Neural cell (in vitro differentiated cells): ENCODE data around the gene CISH.

ENCODE experiments used
- POLR2AphosphoS5 ChIP-seq: IDR thresholded peaks from 2 replicates; pipeline ENCODE4 v1.6.1; 2012
- TAF1 ChIP-seq: IDR thresholded peaks from 2 replicates; pipeline ENCODE4 v1.6.1; 2012; ENCODE audit warnings: low read depth
- TF ChIP-seq, protein P1 (sequence below): fragments of 450-650 bp; IDR thresholded peaks from 2 replicates; pipeline ENCODE4 v1.5.1; 2014; ENCODE audit warnings: antibody characterized with exemption, mild to moderate bottlenecking, moderate library complexity; ENCODE audit not compliant: poor library complexity, severe bottlenecking

DNA sequence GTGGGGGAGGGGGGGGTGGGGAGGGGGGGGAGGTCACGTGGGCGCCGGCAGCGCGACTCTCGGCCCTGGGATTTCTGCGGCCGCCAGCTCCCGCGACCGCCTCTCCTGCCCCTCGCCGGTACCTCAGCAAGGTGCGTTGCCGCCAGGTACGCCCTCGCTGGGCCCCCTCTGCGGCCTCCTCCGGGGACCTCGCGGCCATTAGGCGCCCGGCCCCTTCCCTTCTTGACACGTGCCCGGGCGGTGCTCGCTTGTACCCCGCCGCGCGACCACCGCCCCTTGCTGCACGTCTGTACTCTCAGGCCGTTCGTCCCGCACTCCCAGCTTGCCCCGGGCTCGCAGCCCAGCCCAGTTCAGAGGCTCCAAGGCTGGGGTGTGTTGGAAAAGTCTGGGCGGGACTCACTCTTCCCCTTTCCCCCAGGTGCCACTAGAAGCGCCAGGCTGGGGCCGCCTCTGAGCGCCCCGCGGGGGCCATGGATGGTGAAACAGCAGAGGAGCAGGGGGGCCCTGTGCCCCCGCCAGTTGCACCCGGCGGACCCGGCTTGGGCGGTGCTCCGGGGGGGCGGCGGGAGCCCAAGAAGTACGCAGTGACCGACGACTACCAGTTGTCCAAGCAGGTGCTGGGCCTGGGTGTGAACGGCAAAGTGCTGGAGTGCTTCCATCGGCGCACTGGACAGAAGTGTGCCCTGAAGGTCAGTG is 5.7 kb upstream of the CISH start, which contains the start of gene MAPKAPK3:
- TF ChIP-seq POLR2AphosphoS5 (no peak), TAF1 (no peak)
- TF ChIP-seq, protein P1, sequence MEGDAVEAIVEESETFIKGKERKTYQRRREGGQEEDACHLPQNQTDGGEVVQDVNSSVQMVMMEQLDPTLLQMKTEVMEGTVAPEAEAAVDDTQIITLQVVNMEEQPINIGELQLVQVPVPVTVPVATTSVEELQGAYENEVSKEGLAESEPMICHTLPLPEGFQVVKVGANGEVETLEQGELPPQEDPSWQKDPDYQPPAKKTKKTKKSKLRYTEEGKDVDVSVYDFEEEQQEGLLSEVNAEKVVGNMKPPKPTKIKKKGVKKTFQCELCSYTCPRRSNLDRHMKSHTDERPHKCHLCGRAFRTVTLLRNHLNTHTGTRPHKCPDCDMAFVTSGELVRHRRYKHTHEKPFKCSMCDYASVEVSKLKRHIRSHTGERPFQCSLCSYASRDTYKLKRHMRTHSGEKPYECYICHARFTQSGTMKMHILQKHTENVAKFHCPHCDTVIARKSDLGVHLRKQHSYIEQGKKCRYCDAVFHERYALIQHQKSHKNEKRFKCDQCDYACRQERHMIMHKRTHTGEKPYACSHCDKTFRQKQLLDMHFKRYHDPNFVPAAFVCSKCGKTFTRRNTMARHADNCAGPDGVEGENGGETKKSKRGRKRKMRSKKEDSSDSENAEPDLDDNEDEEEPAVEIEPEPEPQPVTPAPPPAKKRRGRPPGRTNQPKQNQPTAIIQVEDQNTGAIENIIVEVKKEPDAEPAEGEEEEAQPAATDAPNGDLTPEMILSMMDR = peak; percentile 20
